HCT116 (cell line): ENCODE results near the gene PRELP.

Experiments used
- CTCF ChIP-seq, 3 experiments: fragments of 200-600 bp in 1 of 3; sonication (generic) in 1 of 3; IDR thresholded peaks in 2 of 3; conservative IDR thresholded peaks in 1 of 3; 2 replicates each; pipeline ENCODE4 v1.5.1; 2012 to 2017; ENCODE audit warnings: low read depth in 2 of 3, low read length in 2 of 3, antibody characterized with exemption in 1 of 3, borderline replicate concordance in 1 of 3, control low read depth in 1 of 3, mild to moderate bottlenecking in 1 of 3, mixed read lengths in 1 of 3, mixed run types in 1 of 3, moderate library complexity in 1 of 3; ENCODE audit not compliant: insufficient read depth in 1 of 3
- EZH2 ChIP-seq: fragments of 200-600 bp; sonication (generic); IDR thresholded peaks from 2 replicates; pipeline ENCODE4 v1.6.1; 2017; ENCODE audit warnings: antibody characterized with exemption, mixed run types
- JUND ChIP-seq: IDR thresholded peaks from 2 replicates; pipeline ENCODE4 v1.6.1; 2012
- POLR2A ChIP-seq: IDR thresholded peaks from 2 replicates; pipeline ENCODE4 v1.7.0; 2011; ENCODE audit warnings: borderline replicate concordance; ENCODE audit not compliant: insufficient read depth, insufficient read length; ENCODE audit errors: extremely low read depth
- POLR2AphosphoS5 ChIP-seq: IDR thresholded peaks from 2 replicates; pipeline ENCODE4 v1.6.1; 2011; ENCODE audit warnings: mild to moderate bottlenecking, low read depth, low read length, moderate library complexity
- RAD21 ChIP-seq: IDR thresholded peaks from 2 replicates; pipeline ENCODE4 v1.6.1; 2012; ENCODE audit warnings: low read depth, mild to moderate bottlenecking
- REST ChIP-seq: IDR thresholded peaks from 2 replicates; pipeline ENCODE4 v1.6.1; 2012; ENCODE audit warnings: low read depth
- SIN3A ChIP-seq: IDR thresholded peaks from 2 replicates; pipeline ENCODE4 v1.6.1; 2012; ENCODE audit warnings: low read depth
- YY1 ChIP-seq: IDR thresholded peaks from 2 replicates; pipeline ENCODE4 v1.6.1; 2011; ENCODE audit warnings: low read length, low read depth, moderate library complexity, mild to moderate bottlenecking; ENCODE audit not compliant: insufficient replicate concordance; ENCODE audit errors: extremely low read depth

DNA sequence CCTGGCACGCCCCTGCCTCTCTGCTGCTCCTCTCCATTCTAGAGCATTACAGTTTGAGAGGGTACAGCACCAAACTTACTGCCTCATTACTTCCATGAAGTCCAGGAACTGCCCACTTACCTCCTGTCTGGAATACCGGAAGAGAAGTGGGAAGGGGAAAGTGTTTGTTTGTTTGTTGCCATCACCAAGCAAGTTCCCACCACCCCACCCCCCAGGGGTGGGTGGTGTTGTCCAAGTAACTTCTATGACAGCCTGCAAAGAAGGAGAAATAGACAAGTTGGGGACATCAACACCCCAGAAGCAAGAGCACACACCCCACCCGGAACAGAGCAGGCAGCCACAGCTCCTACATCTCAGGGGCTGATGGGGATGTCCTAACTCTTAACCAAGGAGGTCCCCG is 36.3 kb downstream of the PRELP start:
- TF ChIP-seq REST = no peak
- no peak for TF ChIP-seq CTCF (IDR thresholded peaks at IDR 0.05 in 2 of 3, conservative IDR thresholded peaks at IDR 0.05 in 1 of 3; ENCODE audit: borderline replicate concordance in 1 of 3, insufficient read depth in 1 of 3, low read depth in 2 of 3, low read length in 2 of 3)
- no peak for TF ChIP-seq POLR2A
- TF ChIP-seq JUND = no peak
- TF ChIP-seq RAD21 = no peak
- no peak for TF ChIP-seq SIN3A
- TF ChIP-seq YY1 = no peak
- no peak for TF ChIP-seq EZH2
- TF ChIP-seq POLR2AphosphoS5 = no peak
